KMS-11 (cell line): ENCODE measurements around the gene ADAM11.

ENCODE experiments used
- H2AFZ ChIP-seq: fragments of 200-600 bp; sonication (generic); 2 replicates; pipeline ENCODE4 v1.6.1; 2016; ENCODE audit warnings: antibody characterized with exemption, mixed run types, low read depth
- H3K27ac ChIP-seq: fragments of 200-600 bp; sonication (generic); 2 replicates; pipeline ENCODE4 v1.6.1; 2016; ENCODE audit warnings: mild to moderate bottlenecking, mixed run types
- H3K27me3 ChIP-seq: fragments of 200-600 bp; sonication (generic); 2 replicates; pipeline ENCODE4 v1.6.1; 2017; ENCODE audit warnings: mild to moderate bottlenecking, low read depth, mixed run types, moderate library complexity; ENCODE audit not compliant: insufficient read depth
- H3K36me3 ChIP-seq: fragments of 200-600 bp; sonication (generic); 2 replicates; pipeline ENCODE4 v1.6.1; 2017; ENCODE audit warnings: mild to moderate bottlenecking, mixed run types; ENCODE audit not compliant: insufficient read depth
- H3K4me1 ChIP-seq: fragments of 200-600 bp; sonication (generic); 2 replicates; pipeline ENCODE4 v1.6.1; 2016; ENCODE audit warnings: mild to moderate bottlenecking, low read depth, mixed run types; ENCODE audit not compliant: poor library complexity, severe bottlenecking
- H3K4me2 ChIP-seq: fragments of 200-600 bp; sonication (generic); 2 replicates; pipeline ENCODE4 v1.7.0; 2016; ENCODE audit warnings: mild to moderate bottlenecking, mixed run types
- H3K4me3 ChIP-seq: fragments of 200-600 bp; sonication (generic); IDR thresholded peaks from 2 replicates; pipeline ENCODE4 v1.6.1; 2017; ENCODE audit warnings: low read depth, low read length, mixed read lengths; ENCODE audit not compliant: insufficient read depth
- H3K79me2 ChIP-seq: fragments of 200-600 bp; sonication (generic); 2 replicates; pipeline ENCODE4 v1.6.1; 2016; ENCODE audit warnings: low read depth, mixed run types; ENCODE audit not compliant: insufficient read depth
- H3K9ac ChIP-seq: fragments of 200-600 bp; sonication (generic); 2 replicates; pipeline ENCODE4 v1.6.1; 2016; ENCODE audit warnings: mild to moderate bottlenecking, mixed run types
- H4K20me1 ChIP-seq: fragments of 200-600 bp; sonication (generic); 2 replicates; pipeline ENCODE4 v1.6.1; 2016; ENCODE audit warnings: mild to moderate bottlenecking, mixed run types; ENCODE audit not compliant: insufficient read depth
- TF ChIP-seq, protein P1 (sequence below): fragments of 200-600 bp; sonication (generic); conservative IDR thresholded peaks from 2 replicates; pipeline ENCODE4 v1.6.1; 2017; ENCODE audit warnings: low read depth, mild to moderate bottlenecking, antibody characterized with exemption, low read length, moderate library complexity, mixed read lengths

ADAM11 gene

DNA sequence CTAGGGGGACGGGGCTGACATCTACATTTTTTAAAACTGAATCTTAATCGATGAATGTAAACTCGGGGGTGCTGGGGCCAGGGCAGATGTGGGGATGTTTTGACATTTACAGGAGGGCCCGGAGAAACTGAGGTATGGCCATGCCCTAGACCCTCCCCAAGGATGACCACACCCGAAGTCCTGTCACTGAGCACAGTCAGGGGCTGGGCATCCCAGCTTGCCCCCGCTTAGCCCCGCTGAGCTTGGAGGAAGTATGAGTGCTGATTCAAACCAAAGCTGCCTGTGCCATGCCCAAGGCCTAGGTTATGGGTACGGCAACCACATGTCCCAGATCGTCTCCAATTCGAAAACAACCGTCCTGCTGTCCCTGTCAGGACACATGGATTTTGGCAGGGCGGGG is 21.4 kb downstream of the ADAM11 start:
- no peaks in the 10 kb centered on the region for H3K36me3 ChIP-seq
- H3K79me2 ChIP-seq, result no peaks in the 10 kb centered on the region
- H2AFZ ChIP-seq, result peak overlapping the region; percentile 95; the same call in 1 of the 2 replicates
- H3K27me3 ChIP-seq, result no peaks in the 10 kb centered on the region; the same call in 1 of the 2 replicates
- H3K4me3 ChIP-seq, result no peak overlapping the region
- H3K9ac ChIP-seq, result no peak overlapping the region
- TF ChIP-seq, protein P1, sequence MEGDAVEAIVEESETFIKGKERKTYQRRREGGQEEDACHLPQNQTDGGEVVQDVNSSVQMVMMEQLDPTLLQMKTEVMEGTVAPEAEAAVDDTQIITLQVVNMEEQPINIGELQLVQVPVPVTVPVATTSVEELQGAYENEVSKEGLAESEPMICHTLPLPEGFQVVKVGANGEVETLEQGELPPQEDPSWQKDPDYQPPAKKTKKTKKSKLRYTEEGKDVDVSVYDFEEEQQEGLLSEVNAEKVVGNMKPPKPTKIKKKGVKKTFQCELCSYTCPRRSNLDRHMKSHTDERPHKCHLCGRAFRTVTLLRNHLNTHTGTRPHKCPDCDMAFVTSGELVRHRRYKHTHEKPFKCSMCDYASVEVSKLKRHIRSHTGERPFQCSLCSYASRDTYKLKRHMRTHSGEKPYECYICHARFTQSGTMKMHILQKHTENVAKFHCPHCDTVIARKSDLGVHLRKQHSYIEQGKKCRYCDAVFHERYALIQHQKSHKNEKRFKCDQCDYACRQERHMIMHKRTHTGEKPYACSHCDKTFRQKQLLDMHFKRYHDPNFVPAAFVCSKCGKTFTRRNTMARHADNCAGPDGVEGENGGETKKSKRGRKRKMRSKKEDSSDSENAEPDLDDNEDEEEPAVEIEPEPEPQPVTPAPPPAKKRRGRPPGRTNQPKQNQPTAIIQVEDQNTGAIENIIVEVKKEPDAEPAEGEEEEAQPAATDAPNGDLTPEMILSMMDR, result no peak
- H3K4me2 ChIP-seq, result no peak overlapping the region
- H3K4me1 ChIP-seq, result peaks cover 10% of the 10 kb centered on the region
- H3K27ac ChIP-seq, result no peak overlapping the region
- H4K20me1 ChIP-seq, result no peaks in the 10 kb centered on the region

DNA sequence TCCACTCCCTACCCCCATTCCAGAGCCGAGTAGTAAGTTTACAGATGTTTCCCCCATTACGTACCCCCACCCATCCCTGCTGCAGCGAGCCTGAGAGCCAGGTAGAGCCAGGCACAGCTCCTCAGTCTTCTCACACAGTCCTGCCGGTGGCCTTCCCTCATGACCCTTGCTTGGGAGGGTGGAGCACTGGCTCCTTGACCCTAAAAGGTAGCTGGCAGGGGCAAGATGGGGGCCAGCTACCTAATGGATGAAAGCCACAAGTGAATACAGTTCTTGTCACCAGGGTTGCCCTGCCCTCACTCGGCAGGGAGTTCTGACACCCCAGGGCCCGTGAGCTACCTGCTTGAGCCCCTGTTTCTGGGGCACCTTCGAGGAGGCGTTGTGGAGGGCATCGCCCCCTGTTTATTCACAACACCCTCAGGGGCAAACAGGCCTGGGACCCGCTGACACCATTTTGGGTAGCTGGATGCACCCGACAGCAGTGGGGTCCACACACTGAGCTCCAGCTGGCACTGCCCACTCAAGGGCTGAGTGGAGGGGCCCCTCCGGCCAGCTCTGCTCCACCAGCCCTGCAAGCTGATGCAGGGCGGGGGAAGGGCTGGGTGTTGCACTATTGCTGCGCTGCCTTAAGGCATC is 22.2 kb downstream of the ADAM11 start:
- Histone ChIP-seq H3K4me1 (peaks cover 10% of the 10 kb centered on the region), H3K4me2 (no peak overlapping the region), H3K27ac (no peak overlapping the region), H3K79me2 (no peaks in the 10 kb centered on the region), H2AFZ (no peak overlapping the region), H4K20me1 (no peaks in the 10 kb centered on the region), H3K27me3 (no peaks in the 10 kb centered on the region; the same call in 1 of the 2 replicates), H3K9ac (no peak overlapping the region), H3K36me3 (no peaks in the 10 kb centered on the region), H3K4me3 (no peak overlapping the region)
- TF ChIP-seq, protein P1, result no peak

DNA sequence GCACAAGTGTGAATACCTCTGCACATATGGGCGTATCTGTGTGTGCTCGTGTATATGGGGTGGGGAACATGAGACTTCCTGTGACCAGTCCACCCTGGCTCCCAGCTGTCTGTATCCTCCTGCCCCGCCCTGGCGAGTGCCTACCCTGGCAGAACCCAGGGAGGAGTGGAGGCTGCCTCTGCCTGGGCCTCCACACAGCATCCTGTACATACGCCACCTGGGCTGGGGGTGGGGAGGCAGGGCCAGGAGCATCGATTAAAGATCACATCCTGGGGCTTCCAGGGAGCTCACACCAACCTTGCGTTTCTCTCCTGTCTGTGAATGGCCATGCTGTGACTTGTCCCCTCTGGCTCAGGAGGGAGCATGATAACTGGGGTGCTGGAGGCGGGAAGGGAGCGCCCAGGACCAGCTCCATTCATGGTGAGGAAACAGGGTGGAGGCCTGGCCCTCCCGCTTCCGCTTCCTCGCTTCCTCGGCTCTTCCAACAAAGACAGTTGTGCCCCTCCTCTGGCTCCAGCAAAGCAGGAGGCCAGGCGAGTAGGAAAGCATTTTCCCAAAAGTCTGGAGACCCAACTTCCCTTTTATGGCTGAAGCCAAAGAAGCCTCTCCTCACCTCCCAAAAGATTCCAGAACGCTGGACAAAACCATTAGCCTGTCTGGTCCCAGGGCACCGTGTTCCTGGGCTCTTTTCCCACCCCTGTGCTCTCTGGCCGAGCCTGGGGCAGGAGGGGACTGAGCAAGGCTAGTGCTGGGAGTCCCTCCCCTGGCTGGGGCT is 22.9 kb downstream of the ADAM11 start:
- Histone ChIP-seq H3K27me3 (no peaks in the 10 kb centered on the region; the same call in 1 of the 2 replicates), H3K4me2 (no peak overlapping the region), H2AFZ (no peak overlapping the region)

DNA sequence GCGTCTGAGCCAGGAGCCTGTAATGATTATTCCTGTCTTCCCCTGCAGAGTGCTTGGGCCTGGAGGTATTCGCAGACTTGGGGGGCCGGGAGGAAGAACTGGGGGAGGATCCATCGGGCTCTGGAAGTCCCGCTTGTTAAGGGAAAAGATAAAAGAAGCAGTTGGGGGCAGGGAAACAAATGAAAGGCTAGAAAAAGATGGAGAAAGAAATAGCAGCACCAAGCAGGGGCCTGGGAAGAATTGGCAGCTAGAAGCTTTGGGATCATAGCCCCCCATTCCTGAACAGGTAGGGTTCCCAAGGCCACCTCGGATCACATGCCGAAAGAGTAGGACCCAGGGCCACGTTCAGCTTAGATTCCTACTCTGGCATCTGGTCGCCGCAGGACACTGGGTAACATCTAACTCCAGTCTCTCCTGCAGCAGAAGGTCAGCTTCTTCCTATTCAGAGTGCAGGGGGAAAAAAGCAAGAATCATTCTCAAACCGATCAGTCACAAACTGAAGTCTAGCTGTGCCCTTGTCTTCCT is 23.6 kb downstream of the ADAM11 start:
- Histone ChIP-seq H3K4me2 (no peak overlapping the region), H3K27ac (no peak overlapping the region), H3K27me3 (no peaks in the 10 kb centered on the region; the same call in 1 of the 2 replicates), H3K9ac (no peak overlapping the region), H3K4me3 (no peak overlapping the region), H3K4me1 (peaks cover 7% of the 10 kb centered on the region), H4K20me1 (no peaks in the 10 kb centered on the region), H3K79me2 (no peaks in the 10 kb centered on the region), H2AFZ (no peak overlapping the region), H3K36me3 (no peaks in the 10 kb centered on the region)
- TF ChIP-seq, protein P1, result no peak

More for the DNA sequence above, 22.9 kb downstream of the ADAM11 start:
- no peak overlapping the region for H3K4me3 ChIP-seq
- no peaks in the 10 kb centered on the region for H3K79me2 ChIP-seq
- no peaks in the 10 kb centered on the region for H3K36me3 ChIP-seq
- no peak overlapping the region for H3K27ac ChIP-seq
- H4K20me1 ChIP-seq, result no peaks in the 10 kb centered on the region
- TF ChIP-seq, protein P1, result no peak
- H3K4me1 ChIP-seq, result peaks cover 7% of the 10 kb centered on the region
- H3K9ac ChIP-seq, result no peak overlapping the region
